Astrocyte of the spinal cord (primary cell): ENCODE measurements around the gene SIPA1L3.
A peak's percentile ranks its signal among the peaks of the same experiment; 100 is the strongest.

Source experiments
- DNase-seq: peaks from one replicate; pipeline ENCODE4 v3.0.0; 2011; ENCODE audit warnings: low read depth, low spot score
- H3K4me3 ChIP-seq: 2 replicates; pipeline ENCODE4 v1.5.1; 2011; ENCODE audit warnings: low read depth, mild to moderate bottlenecking, low read length, moderate library complexity
- in situ Hi-C: cut with HindIII; loops from 2 replicates; pipeline ENCODE4 v1.10.0; 2017; ENCODE audit warnings: low sequenced_read_pairs
- TF ChIP-seq, protein P1 (sequence below): IDR thresholded peaks from 2 replicates; pipeline ENCODE4 v1.5.1; 2012; ENCODE audit warnings: low read depth, mild to moderate bottlenecking, low read length, inconsistent platforms

Gene SIPA1L3

DNA sequence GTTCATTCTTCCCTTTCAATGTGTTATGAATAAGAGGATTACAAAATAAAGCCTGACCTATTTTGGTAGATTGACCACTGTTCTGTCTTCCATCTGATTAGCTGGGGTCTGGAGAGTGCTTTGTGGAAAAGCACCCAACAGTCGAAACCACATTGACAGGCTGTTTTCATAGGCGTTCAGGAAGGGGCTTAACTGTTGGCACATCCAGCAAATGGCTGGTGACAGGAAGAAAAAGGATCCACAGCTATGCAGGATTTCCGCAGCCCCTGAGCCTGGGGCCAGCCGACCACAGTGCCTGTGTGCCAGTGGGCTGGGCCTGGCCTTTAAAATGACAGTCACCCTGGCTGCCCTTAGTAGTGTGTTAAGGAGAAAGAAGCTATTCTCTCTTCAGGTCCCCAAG lies 113.3 kb downstream of the SIPA1L3 start:
- DNase-seq = no peak
- in situ Hi-C loops = no loop called here
- no peak overlapping the region for H3K4me3 ChIP-seq
- TF ChIP-seq, protein P1, sequence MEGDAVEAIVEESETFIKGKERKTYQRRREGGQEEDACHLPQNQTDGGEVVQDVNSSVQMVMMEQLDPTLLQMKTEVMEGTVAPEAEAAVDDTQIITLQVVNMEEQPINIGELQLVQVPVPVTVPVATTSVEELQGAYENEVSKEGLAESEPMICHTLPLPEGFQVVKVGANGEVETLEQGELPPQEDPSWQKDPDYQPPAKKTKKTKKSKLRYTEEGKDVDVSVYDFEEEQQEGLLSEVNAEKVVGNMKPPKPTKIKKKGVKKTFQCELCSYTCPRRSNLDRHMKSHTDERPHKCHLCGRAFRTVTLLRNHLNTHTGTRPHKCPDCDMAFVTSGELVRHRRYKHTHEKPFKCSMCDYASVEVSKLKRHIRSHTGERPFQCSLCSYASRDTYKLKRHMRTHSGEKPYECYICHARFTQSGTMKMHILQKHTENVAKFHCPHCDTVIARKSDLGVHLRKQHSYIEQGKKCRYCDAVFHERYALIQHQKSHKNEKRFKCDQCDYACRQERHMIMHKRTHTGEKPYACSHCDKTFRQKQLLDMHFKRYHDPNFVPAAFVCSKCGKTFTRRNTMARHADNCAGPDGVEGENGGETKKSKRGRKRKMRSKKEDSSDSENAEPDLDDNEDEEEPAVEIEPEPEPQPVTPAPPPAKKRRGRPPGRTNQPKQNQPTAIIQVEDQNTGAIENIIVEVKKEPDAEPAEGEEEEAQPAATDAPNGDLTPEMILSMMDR = no peak

DNA sequence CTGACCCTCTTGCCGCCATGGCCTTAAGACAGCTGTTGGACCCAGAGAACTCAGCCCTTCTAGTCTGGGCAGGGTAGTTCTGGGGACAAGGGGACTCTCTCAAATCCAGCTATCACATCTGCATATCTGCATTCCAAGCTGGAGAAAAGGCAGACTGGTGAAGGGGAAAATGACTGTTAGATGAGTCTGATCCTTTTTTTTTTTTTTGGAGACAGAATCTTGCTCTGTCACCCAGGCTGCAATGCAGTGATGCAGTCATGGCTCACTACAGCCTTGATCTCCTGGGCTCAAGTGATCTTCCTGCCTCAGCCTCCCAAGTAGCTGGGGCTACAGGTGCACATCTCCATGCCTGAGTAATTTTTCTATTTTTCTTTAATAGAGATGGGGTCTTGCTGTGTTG lies 114.3 kb downstream of the SIPA1L3 start:
- no peak overlapping the region for H3K4me3 ChIP-seq
- no peak for DNase-seq
- TF ChIP-seq, protein P1 = no peak
- in situ Hi-C loops = no loop called here

DNA sequence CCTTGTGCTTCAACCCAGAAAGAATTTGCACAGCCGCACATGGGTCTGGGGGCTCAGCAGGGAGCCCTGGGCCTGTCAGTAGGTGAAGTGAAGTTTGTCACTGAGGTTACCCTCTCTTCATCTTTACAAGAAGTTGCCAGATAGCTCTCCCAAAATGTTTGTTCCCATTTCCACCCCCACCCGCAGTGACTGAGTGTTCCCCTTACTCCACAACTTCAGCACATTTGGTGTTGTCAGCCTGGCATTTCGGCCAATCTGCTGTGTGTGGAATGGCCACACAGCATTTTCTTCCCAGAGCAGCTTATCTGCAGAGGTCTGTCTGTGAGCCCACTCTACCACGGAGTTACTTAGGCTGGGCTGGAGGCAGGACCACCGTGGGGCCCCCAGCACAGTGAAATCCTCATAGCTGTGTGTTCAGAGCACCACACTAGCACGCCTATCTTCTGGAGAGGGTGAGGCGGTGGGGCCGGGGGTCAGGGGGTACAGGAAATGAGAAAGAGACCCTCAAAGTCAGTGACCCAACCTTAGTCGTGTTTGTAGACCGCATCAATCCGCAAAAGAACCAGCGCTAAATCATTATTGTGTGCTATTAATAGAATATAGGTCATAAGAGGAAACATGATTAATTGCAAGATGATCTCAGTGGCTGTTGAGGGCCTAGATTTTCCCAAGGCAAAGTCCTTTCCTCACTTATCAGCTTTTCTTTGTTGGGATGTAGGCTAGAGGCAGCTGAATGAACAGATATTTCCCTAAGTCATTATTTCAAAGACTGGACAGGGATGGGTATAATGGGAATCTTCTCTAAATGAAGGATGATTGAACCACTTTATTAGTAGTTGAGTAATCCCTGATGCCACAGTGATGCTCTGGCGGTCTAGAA lies 116.0 kb downstream of the SIPA1L3 start:
- TF ChIP-seq, protein P1 = no peak
- in situ Hi-C loops = no loop called here

DNA sequence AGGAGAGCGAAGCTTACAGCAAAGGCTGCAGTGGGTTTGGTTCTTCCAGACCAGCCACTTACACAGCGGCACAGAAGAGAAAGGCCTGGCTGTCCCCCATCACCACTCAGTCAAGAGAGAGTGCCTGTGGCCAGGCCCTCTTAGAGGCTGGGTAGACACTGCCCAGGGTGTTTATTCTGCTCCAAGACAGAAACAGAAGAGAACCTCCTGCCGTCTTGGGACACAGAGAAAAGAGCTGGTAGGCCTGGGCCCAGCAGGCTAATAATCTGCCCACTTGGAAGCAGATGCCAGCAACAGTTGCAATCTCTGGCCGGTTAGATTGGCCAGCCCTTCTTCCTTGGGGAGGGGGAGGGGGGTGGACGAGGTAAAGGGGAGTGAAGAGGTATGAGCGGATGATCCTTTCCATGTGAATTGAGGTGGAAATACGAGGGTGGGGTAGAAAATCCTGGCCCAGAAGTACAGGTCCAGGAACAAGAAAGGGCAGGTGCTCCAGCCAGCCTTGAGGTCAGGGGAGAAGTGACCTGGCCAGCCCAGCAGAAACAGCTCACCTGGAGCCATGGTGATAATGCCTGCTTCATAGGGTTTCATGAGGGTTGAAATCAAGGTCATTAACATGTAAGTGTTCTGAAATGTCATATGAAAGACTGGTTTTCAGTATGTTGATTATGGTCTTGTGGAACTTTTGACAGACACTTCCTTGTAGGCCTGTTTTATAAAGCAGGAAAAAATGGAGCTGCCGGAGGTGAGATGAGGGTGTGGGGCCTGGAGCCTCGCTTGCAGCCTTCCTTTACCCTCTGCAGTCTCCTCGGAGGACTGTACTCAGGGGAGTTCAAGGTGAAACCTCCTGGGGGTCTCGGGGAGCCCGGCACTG lies 116.9 kb downstream of the SIPA1L3 start:
- H3K4me3 ChIP-seq = no peak overlapping the region
- in situ Hi-C loops = no loop called here
- DNase-seq = no peak
- TF ChIP-seq, protein P1 = no peak

More for the DNA sequence above, 116.0 kb downstream of the SIPA1L3 start:
- DNase-seq = peak; percentile 46
- H3K4me3 ChIP-seq = no peak overlapping the region

DNA sequence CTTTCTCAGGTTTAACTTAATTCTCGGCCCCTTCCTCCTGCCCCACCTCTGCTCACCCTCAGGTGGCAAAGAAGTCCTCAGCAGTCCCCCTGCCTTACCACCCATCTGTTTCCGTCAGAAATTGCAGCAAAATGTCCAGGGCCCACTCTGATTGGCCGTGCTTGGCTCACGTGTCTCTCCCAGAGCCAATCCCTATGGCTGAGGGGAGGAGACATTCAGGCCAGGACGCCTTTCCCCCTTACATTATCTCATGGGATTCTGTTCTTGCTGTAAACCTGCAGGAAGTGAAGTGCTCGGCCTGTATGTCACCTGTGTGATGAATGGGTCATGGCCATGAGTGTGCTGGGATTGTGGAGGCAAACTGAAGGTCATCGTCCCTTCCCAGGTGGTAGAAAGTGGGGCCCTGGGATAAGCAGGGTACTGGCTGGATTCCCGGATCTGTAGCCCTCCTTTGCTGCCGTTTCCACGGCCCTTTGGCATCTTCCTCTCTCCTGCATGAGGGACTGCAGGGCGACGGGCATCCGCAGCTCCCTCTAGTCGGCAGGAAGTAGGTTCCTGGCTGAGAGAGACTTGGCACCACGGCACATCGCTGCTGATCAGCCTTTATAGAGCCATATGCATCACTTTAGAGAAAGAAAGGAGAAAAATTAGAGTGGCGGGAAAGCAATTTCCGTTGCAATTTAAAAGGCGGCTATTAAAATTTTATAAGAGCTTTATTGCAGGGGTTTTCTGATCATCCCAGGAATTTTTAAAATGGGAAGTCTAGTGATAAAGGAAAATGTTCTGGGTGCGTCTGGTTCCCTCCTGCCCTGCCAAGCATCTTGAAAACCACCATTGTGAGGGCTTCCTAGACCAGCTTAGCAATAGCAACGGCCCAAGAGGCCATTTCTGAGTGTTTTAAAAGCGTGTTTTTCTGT lies 118.2 kb downstream of the SIPA1L3 start:
- in situ Hi-C loops = no loop called here
- no peak overlapping the region for H3K4me3 ChIP-seq
- TF ChIP-seq, protein P1 = no peak
- no peak for DNase-seq

DNA sequence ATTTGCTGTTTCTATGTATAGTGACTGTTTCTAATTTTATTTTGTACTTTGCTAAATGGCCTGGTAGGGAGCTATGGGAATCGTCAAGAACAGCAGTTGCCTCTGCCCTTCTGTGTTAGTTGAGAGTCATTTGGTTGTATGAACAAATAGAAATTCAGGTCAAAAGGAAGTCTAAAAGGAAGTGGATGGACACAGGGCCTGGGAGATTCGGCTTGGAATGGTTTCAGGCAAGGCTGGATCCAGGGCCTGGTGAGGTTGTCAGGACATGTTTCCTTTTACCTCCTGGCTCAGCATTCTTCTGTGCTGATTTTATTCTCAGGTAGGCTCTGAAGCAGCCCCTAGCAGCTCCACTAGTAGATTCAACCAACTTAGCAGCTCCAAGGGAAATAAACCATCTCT lies 118.9 kb downstream of the SIPA1L3 start:
- H3K4me3 ChIP-seq = no peak overlapping the region
- DNase-seq = no peak
- in situ Hi-C loops = no loop called here
- TF ChIP-seq, protein P1 = no peak
